CD4-positive, alpha-beta T cell treated with Interleukin-21 for 1 hour (primary cell): ENCODE data around the gene SPTA1.
A peak's percentile ranks its signal among the peaks of the same experiment; 100 is the strongest.

Source experiments
- DNase-seq: peaks from one replicate; pipeline ENCODE4 v3.0.0-alpha.2; 2020

Gene SPTA1

DNA sequence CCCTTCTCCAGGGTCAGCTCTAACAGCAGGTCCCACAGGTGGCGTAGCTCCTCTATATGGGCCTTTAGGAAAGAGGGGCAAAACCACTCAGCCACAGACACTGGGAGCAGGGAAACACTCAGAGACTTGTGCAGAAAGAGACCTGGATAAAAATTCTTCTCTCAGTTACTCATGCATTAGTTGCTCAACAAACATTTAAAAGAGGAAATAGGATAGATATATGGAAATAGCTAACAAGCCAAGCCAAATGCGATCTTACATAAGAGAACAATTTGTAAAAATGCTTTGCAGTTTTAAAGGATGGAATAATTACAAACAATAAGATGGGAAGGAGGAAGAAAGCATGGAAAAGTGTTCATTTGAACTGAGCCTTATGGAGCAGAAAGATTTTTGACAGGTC is 4.9 kb downstream of the SPTA1 start:
- no peak for DNase-seq

DNA sequence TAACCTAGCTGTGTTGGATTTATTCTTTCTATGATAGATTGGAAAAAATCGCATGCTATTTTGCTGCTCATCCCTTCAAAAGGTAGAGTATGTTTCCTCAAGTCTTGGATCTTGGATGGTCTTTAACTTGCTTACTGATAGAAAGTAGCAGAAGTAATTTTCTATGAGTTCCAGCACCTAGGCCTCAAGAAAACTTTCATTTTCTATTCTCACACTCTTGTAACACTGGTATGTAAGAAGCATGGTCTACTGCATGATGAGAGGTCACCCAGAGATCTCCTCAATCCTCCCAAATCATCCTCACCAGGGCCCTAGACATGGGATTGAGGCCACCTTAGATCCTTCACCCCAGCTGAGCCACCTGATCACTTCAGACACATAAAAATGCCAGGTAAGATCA is 7.2 kb downstream of the SPTA1 start:
- no peak for DNase-seq

DNA sequence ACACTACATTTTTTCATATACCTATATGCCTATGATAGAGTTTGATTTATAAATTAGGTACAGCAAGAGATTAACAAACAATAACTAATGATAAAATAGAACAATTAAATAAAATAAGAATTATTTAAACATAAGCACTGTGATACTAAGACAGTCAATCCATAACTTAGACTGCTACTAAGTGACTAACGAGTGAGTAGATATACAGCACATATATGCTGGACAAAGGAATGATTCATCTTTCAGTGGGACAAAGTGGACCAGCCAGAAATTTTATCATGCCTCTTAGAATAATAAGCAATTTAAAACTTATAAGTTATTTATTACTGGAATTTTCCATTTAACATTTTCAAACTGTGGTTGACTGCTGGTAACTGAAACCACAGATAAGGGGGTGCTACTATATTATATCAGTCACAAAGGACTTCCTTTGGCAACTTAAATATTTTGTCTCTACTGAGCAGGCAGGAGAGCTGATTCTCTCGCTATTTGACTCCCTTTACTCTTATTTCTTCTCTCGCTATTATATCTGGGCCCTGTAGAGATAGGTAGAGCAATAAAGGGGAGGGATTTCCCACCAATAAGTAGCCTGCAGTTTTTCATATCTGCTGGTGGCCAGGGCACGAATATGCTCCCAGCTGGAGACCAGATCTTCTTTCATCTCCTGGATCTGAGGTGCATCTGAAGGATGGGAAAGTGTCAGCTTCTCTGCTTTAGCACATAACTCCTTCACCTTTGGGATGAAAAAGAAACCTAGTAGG is 10.8 kb downstream of the SPTA1 start:
- DNase-seq, result no peak

DNA sequence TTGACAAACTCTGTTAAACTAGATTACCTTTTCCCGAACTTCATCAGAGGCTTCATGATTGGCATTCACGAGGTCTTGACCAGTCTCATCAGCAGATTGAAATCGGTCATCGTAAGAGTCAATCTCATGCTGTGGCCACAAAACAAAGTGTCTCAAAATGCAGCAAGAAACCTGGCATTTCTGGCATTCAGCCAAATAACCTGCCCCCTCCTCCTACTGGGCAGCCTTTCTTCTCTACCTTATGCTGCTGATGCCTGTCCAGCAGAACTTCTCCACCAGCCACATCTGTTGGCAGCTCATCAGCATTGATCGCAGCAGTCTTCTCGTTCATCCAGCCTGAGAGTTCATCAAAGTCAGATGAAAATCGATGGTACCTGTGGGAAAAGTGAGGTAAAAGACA is 12.2 kb downstream of the SPTA1 start:
- no peak for DNase-seq

DNA sequence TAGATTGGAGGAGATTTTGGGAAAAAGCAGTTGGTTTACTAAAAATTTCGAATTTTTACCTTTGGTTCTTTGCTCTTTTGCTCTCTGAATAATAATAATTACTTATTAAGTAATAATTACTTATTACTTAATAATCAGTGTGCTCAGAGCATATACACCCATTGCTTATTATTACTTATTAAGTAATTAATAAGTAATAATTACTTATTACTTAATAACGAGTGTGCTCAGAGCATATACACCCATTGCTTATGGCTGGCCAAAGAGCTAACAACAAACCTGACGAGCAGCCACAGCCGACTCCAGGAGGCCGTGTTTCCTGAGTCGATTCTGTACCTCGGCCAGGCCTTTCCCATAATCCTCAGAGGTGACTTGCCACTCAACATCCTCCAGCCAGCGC is 20.5 kb downstream of the SPTA1 start:
- DNase-seq, result no peak

DNA sequence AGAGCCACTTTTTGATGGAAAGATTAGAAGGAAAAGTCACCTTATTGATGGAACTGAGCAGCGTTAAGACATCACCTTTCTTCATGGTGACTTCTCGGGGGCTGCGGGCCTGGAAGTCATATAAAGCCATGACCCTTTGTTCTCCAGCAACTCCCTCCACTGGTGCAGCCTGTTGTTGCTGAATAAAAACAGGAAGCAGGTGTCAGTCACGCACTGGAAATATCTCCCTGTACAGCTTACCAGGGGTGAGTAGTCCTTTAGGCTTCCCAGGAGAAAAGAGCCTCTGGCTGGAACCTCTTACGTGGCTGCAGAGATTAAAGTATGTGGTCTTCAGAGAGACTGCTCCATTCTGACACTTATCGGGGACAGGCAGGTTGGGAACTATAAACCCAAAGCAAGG is 31.9 kb downstream of the SPTA1 start:
- DNase-seq, result no peak

DNA sequence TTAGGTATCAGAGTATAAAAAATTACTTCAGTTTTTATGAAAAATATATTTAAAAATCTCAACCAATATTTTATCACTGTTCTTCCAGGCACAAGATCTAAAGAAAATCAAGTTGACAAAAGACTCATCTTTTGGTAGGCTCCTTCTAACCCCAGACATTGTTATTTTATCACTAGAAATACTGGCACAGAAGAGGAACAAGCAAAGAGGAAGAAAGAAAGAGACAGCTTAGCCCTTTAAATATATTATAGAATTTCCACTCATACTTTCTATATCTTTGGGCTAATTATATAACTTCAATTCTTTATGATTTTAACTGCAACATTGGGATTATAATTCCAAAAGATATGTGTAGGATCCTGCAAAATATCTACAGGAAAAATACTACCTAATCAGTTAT is 32.4 kb downstream of the SPTA1 start:
- no peak for DNase-seq

DNA sequence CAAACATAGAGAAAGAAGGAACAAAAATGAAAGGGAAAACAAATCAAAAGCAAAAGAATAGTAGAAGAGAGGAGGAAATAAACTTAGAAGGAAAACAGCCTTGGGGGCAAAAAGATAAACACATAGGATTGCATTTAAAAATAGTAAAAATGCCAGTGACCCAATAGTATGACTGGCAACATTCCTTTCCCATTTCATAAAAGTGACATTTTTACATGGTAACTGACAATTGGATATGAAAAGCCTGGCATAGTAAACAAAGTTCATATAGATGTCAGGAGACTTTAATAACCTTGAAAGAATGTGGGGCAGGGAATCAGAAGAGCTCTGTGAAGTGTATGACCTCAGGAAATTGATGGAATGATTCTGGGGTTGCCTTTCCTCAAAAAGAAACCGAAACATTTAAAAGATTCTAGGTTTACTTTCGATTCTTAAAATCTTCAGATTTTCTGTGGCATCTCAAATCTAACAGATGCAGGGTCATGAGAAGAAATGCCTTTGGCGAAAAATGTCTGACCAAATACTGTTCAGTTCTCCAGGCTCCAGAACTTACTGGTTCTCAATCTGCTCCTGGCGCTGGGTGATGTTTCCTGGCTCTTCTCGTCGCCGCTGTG is 33.7 kb downstream of the SPTA1 start:
- DNase-seq, result no peak

DNA sequence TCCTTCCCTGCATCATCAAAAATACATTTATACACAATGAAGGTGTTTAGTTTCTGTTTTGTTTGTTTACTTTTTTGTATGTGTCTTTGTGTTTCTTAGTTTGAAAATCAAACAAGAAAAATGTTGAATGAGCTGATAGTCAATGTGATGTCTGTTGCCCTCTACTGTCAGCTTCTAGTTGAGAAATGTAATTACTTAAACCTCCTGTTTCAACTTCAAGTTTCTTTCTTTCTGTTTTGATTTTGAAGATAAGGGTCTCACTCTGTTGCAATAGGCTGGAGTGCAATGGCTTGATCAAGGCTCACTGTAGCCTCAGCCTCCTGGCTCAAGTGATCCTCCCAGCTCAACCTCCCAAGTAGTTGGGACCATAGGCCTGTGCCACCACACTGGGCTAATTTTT is 37.5 kb downstream of the SPTA1 start:
- DNase-seq, result no peak

DNA sequence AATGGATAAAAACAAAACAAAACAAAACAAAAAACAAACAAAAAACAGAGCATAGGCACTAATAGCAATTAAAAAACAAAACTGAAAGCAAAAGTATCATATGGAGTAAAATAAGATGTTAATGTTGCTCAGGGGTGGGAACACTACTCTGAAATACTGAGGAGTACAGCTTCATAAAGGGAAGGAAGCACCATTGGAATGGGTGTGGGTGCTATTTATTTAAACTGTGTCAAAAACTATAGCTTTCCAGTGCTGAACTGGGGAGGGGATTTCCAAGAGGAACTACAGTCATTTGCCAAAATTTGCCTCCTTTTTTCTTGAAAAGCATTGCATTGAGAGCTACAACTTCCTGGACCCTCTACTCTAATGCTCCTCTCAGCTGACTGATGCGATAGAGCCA is 40.0 kb downstream of the SPTA1 start:
- peak; percentile 5 for DNase-seq

DNA sequence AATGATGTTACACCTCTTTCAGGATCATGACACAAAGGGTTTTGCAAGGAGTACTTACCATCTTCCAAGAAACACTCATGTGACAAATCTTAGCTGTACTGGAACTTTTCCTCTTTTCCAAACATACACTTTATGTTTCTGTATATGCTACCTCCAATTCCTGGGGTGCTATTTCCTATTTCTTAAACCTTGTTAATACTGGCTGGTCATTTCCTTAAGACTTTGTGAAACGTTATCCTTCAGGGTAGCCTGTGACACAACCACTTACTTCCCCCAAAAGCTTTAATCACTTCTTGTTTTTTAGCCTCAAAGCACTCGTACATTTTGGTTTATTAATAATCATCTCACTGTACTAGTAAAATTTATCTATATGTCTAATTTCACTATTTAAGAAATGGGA is 42.1 kb downstream of the SPTA1 start:
- no peak for DNase-seq

DNA sequence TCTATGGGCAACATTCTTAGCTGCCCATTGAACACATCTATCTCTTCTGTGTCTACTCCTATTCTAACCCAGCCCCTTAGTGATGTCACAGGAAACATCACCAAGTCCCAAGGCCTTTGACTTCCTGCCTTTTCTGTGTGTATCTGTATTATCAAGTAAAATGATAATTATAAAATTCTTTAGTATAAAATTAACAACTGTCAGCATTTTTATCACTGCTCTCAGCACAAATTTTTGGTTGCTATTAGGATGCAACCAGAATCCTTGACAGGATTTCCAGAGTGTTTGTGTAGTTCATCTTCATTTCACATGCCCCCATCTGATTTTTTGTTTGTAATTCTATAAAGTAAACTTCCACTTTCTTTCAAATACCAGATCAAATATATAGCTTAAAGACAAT is 47.6 kb downstream of the SPTA1 start:
- DNase-seq, result no peak

DNA sequence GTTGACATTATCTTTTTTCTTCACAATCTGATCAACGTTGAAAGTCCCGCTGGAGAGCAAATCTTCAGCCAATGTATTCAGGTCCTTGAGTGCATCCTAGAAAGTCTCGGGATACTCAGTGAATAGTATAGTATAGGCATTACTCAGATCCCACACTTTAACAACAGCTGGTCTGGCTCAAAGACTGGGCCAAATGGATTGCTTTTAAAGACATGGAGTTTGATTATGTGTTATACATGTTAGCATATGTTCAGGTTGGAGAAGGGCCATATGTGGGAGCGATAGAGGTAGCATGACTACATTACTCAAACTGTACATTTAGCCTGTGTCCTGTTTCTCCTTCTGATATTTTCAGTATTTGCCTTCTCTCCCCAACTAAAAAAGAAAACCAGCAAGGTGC is 48.4 kb downstream of the SPTA1 start:
- no peak for DNase-seq

DNA sequence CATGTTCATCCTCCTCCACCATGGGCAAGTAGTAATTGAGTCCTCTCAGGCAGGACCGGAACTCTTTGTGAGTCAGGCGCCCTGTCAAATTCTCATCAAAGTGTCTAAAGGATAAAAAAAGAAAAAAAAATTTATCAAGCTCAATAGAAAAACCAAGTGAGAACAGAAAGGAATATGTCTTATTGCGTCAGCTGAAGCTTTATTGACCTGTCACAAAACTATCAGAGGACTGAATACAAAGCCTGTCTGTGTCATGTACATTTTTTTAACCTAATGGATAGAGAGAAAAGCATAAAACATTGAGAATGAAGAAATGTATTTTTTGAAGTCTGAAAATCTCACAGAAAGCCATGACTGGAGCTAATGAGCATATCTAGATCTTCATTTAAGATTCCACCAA is 72.8 kb downstream of the SPTA1 start:
- DNase-seq, result no peak

DNA sequence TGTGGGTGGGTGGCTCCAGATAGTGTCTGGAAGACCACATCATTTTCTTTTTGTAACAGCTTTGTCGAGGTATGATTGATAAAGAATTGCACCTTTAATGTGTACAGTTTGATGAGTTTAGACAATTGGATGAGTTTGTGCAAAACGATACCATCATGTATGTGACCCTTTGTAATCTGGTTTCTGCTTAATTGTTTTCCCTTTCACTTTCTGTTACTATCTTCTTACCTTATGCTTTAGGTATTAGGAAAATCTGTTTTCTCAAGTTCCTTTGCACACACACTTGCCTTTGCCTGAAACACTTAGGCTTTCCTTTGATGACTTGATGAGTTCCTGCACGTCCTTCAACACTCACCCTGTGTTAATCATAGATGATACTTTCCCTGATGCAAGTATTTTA is 74.6 kb downstream of the SPTA1 start:
- no peak for DNase-seq

DNA sequence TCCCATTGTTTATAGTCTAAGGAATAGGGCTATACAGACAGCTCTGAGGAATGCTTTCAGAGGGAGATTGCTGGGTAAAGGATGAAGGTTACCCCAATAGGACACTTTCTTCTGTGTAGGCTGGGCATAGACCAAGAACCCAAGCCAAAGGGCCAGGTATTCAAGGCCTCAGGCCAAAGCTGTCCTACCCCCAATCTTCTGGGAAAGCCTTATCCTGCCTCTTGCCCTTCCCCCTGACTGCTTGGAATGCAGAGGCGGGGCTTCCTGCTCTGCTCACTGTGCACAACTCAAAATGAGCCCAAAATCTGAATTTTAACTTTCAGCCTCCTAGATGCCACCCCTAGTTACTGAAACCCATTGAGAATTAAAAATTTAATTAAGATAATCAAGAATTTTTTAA is 79.2 kb downstream of the SPTA1 start:
- no peak for DNase-seq

DNA sequence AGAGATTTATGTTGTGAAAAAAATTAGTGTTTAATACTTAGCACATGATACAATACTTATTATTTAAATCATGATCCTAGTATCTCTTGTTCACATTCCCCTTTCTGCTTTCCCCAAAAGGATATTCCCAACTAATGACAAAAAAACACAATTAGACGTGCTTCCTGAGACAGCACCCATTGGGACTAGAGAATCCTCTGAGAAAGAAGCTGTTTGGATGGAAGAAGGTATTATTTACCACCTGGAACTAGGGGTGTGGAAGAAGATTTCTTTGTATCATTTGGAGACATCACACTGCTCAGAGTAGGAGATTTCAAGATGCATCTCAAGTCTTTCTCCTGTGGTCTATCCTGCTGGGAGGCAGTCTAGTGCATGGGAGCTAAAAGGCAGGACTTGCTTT is 81.5 kb downstream of the SPTA1 start, which contains the start of gene OR10Z1:
OR10Z1 (plus strand) TSS at position 301 of the 400 bp plus-strand sequence. CDS start 1,171 bp downstream, outside the sequence.
- DNase-seq, result no peak

DNA sequence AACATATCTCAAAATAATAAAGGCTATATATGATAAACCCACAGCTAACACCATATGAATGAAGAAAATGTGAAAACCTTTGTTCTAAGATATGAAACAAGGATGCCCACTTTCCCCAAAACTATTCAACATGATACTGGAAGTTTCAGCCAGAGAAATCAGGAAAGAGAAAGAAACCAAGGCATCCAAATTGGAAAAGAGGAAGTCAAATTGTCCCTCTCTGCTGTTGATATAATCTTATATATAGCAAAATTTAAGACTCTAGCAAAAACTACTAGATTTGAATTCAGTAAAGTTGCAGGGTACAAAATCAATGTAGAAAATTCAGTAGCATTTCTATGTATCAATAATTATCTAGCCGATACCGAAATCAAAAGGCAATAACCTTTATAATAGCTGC is 85.8 kb downstream of the SPTA1 start:
- DNase-seq, result no peak

DNA sequence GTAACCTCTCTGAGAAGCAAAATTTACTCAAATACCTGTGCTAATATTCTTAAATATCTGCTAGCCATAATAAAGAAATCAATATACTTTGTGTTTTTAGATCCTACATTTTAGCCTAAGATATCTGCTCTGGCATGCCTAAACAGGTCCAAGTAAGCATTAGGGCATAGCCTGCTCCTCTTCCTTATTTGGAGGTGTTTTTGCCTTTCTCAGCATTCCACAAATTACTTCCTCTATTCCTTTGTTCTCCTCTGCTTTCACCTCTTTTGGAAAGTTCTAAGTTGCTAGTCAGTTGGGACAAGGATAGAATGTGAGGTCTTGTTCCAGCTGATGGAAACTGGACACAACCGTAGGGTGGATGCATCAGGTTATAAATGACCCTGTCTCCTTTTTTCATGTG is 99.6 kb downstream of the SPTA1 start:
- no peak for DNase-seq

DNA sequence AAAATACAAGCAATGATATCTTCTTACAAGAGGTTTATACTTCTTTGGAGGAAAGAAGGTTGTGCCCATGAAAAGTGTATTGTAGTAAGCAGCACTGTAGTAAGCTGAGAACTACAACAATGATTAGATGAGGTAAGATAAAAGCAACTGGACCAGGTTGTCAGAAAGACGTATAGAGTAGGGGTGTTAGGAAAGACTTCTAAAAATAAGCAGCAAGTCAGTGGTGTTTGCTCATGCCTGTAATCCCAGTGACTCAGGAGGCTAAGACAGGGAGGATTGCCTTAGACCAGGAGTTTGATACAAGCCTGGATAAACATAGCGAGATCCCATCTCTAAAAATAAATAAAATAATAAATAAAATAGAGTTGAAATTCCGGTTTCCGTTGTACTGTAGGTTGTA is 102.6 kb downstream of the SPTA1 start:
- no peak for DNase-seq

DNA sequence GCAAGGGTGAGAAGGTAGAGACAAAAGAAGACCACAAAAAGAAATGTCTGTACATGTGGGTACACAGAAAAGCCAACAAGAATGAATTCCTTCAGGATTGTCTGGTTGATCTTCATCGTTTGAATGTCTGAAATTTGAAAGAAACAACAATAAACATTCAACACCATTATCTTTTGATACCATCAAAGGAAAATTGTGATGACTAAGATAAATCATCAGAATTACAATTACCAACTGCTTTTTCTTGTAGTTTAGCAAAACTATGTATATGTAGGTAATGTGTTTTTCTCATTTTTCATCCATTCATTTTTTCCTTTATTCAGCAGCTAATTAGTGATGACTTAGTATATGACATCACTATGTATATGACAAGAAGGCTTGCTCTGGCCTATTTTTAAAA is 106.8 kb downstream of the SPTA1 start, which contains the start of gene OR10X1:
OR10X1 (minus strand) TSS at position 167 of the 400 bp plus-strand sequence; CDS start at position 167, 0 bp downstream.
- no peak for DNase-seq

DNA sequence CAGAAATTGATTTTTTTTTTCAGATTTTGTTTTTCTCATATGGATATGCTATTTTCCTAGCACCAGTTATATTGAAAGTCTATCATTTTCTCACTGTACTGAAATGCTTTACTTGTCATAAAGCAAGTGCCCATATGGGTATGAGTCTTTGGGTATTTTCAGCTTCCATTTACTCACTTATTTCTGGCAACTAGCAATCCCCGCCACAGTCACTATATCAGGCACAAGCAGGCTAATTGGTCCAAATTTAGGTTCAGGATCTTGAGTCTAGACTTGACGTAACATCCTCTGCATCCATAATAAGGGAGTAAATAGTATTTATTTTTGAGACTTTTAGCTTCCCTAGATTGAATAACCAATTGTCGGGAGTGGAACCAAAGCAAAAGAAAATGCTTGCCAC is 109.0 kb downstream of the SPTA1 start:
- no peak for DNase-seq

DNA sequence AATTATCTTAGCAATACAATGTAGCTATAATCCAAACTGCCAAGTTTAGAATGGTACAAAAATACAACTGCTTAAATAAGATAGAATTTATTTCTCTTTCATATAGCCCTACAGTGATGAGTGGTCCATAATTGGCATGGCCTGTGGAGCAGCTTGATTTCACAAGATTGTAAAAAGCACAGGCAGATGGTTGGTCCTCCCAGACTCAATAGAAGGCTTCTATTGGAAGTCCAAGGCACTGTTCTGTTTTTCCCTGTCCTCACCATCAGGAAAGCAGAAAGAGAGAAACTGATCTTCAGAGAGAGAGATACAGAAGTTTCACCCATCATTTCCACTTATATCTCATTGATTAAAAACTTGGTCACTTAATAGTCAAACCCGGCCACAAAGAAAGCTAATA is 114.3 kb downstream of the SPTA1 start:
- DNase-seq, result no peak

DNA sequence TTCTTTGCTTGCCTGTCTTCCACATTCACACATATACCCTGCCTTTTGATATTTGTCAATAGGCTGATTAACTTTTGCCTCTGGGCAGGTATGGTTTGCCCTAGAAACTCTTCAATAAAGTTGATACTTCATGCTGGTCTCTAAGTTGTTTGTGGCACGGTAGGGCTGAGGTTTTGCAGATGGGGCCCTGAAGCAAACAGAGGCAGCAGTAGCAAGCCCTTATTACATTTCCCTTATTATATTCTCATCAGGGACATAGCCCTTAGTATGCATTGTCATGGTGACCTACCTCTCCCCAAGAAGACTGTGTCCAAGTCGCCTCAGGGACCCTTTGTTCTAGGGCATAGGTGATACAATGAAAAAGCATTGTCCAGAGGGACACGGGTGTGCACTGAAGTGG is 116.0 kb downstream of the SPTA1 start, which contains the start of gene OR6P1:
OR6P1 (minus strand) TSS at position 101 of the 400 bp plus-strand sequence. CDS start 6,976 bp downstream, outside the sequence.
- no peak for DNase-seq

DNA sequence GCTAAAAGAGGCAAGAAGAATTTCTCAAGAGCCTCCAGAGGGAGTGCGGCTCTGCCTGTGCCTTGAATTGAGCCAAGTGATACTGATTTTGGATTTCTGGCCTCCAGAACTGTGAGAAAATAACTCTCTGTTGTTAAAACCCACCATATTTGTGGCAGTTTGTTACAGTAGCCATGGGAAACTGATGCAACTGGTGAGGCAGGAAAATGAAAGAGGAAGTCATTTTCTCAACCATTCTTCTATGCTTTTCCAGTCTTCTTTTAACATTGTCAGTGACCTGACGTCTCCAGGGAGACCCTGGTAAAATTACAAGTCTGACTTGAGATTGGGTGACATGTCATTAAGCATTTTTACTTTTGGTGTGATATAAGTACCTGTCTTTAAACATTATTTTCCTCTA is 121.9 kb downstream of the SPTA1 start:
- no peak for DNase-seq
